Hepatic stellate cell (primary cell): Measurements from ENCODE around the gene MAN2A1.
"Not testable (repeated sequence)": the region's sequence is repeated elsewhere in the genome, so short reads cannot be mapped to it uniquely, and the experiment has no call there.

ENCODE experiments used
- DNase-seq: peaks from one replicate; pipeline ENCODE4 v3.0.0; 2011; ENCODE audit warnings: low spot score

The MAN2A1 gene

DNA sequence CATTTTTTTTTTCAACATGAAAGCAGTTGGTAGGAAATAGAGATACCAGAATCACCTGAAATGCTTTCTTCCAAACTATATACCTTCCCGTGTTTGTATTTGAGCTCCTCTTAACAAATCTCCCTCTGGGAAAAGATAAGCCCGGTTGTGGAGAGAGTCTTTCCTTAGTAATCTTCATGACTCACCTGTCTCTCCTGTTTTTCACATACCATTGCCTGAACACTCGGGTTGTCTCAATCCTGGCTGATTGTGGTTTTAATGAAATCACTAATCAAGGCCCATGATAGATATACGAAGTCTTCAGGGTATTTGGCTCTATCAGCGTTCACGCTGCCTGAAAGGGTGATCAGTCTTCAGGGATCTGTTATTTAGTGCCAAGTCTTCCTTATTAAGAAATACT is 136.7 kb downstream of the MAN2A1 start:
- no peak for DNase-seq

DNA sequence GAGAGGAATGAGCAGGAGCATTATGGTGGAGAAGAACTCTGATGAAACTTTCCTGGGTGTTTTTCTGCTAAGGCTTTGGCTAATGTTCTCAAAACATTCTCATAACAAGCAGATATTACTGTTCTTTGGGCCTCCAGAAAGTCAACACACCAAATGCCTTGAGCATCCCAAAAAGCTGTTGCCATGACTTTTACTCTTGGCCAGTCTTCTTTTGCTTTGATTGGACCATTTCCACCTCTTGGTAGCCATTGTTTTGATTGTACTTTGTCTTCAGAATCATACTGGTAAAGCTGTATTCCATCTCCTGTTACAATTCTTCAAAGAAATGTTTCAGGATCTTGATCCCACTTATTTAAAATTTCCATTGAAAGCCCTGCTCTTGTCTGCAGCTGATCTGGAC is 139.6 kb downstream of the MAN2A1 start:
- DNase-seq, result no peak

DNA sequence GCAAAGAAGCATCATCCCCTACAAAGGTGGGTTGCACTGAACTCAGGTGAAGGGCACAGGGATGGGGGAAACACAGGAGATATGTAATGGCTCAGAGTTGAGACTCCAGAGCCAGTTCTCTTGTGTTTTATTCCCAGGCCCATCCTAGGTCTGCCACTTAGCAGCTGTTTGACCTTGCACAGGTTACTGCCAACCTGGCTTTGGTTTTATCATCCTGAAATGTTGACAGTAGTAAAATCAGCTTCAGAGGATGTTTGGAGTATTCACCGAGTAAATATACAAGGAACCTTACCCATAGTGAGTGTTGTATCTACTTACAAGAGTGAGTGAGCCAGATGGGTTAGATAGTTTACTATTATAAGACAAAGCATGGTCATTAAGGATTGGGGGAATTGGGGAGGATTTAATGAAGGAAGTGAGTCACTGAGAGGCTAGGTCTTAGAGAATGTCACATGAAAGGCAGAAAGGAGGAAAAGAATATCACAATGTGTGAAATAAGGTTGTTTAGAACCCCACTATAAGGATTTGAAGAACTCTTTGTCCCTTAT is 141.3 kb downstream of the MAN2A1 start:
- no peak for DNase-seq

DNA sequence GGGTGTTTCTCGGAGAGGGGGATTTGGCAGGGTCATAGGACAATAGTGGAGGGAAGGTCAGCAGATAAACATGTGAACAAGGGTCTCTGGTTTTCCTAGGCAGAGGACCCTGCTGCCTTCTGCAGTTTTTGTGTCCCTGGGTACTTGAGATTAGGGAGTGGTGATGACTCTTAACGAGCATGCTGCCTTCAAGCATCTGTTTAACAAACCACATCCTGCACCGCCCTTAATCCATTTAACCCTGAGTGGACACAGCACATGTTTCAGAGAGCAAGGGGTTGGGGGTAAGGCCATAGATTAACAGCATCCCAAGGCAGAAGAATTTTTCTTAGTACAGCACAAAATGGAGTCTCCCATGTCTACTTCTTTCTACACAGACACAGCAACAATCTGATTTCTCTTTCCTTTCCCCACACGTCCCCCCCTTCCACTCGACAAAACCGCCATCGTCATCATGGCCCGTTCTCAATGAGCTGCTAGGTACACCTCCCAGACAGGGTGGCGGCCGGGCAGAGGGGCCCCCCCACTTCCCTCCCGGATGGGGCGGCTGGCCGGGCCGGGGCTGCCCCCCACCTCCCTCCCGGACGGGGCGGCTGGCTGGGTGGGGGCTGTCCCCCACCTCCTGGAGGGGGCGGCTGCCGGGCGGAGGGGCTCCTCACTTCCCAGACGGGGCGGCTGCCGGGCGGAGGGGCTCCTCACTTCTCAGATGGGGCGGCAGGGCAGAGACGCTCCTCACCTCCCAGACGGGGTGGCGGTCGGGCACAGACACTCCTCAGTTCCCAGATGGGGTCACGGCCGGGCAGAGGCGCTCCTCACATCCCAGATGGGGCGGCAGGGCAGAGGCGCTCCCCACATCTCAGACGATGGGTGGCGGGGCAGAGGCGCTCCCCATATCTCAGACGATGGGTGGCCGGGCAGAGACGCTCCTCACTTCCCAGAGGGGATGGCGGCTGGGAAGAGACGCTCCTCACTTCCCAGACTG is 142.8 kb downstream of the MAN2A1 start:
- DNase-seq, result not testable (repeated sequence)

DNA sequence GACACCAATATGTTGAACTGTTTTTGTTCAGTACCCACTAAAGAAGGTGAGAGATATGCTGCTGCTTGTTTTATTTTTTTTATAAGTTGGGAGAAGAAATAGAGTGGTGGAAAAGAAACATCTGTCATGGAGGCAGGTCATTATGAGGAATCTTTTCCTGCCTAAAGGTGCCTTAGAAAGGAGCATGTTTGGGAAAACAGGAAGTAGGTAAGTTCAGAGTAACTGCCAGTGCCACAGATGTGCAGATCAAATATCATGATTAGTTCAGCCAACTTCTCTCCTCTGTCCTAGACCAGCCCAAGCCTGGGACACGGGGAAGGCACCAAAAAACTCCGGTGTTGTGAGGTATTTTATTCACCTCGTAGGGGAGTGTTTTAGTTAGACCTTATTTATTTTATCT is 144.2 kb downstream of the MAN2A1 start:
- DNase-seq, result no peak

DNA sequence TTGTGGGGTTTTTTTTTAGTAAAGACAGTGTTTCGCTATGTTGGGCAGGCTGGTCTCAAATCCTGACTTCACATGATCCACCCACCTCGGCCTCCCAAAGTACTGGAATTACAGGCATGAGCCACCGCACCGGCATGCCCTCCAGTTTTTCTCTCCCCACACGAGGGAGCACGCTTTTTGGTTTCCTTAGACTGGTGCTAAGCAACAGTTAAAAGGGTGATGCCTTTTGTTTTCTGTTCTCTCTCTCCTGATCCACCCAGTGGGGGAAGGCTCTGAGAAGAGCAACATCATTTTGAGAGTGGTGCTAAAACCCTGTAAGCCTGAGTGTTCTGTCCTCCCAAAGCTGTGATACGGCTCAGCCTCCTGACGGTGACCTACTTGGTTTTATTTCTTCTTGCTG is 146.6 kb downstream of the MAN2A1 start:
- no peak for DNase-seq

DNA sequence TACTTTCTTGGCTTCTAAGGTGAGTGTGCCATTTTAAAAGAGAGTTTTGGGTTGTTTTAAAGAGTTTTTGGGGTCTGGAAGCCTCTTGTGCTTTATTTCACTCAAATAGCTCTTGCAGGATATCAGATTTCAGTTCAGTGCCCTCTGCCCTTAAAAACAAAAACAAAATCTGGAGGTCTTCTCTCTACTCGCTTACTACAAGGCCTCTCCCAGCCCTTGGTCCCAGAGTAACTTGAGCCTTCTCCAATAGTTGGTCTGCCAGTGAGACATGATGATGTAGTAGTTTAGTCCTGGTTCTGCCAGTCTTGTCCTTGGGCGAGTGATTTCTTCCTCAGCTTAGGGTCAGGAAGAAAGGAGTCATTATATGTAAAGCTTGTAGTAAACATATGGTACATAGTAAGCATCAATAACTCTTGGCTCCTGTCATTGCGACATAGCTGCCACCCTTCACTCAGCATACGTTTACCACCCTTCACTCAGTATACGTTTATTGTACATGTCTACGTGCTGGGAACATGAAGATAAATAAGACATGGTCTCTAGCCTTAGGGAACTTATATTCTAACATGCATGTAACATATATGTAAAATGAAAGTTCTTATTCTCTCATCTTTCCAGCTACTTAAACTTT is 147.6 kb downstream of the MAN2A1 start:
- no peak for DNase-seq

DNA sequence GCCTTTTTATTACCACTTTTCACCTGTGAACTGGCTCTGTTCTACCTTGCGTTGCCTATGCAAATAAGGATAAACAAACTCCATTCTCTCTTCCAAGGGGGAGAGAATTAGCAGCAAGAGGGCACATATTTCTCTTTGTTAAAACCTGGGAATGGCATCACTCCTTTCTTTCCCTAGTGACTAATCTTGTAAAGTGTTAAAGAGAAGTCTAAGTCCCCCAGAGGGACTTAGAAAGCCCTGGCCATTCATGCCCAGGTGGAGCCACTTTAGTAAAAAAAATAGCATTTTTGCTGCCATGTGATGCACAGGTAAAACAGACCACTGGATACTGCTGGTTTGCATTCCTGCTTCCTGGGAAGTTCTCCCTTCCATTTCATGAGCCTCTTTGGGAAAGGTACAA is 148.4 kb downstream of the MAN2A1 start:
- no peak for DNase-seq

DNA sequence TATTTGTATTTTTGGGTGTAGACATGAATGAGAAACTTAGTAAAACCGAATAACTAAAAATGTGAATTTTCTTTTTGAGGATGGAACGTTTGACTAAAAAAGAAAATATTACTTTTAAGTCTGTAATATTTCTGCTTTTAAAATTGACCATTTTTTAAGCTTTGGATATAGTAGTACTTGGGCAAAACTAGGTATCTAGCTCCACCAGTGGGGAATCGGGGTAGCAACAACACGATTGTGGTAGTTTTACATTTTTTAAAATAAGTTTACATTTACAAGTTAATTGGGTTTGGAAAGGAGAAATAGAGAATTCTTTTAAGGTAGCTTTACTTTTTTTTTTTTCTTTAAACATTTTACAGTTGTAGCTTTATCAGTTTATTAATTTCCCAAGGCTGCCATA is 154.4 kb downstream of the MAN2A1 start:
- no peak for DNase-seq

DNA sequence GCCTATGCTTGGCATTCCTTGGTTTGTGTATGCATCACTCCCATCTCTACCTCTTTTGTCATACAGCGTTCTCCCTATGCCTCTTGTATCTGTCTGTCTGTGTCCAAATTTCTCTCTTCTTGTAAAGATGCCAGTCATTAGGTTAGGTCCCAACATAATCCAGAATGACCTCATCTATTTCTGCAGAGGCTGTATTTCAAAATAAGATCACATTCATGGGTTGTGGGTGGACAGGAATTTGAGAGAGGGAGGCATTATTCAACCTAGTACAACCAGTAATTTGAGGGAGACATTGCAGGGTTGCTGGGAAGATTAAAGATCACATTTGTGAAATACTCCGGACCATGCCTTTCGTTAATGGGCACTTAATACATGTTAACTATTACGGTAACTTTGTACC is 155.0 kb downstream of the MAN2A1 start:
- DNase-seq, result no peak

DNA sequence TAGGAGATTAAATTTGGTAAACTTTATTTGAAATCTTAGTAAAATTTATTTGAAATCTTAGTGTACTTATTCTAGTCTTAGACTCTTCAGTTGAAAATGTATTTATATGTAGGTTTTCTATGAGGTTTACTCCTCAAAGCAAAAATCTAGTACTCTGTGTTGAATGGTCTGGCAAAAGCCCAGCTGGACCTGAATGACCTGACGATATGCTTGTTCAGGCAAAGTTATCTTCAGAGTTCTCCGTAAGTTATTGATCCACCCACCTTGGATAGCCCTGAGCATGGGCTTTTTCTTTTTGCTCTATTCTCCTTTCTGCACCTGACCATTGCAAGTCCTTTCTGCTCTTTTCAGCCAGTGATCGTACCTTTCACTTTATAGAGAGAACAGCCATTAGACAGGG is 158.4 kb downstream of the MAN2A1 start:
- DNase-seq, result no peak

DNA sequence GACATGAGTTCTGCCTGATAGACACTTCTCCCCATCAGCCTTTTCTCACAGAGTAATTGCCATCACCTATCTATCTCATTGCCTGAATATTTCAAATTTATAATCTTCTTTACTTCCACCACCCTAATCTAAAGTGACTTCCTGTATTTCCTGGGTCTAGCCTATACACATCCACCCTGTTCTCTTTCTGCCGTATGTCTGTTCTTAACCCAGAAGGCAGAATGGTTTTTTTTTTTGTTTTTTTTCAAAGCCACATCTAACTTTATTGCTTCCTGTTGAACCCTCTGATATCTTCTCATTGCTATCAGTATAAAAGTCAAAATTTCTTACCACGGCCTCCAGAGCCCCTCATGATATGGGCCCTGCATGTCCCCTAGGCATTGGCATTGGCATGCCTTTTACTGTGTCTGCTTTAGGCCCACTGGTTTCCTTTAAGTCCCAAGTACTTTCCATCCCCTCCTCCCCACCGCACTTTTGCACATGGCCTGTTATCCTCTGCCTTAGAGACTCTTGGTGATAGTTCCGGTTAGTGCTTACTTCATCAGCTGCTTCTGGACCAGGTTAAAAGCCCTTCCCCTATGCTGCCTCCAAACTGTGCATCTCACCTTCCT is 159.9 kb downstream of the MAN2A1 start:
- no peak for DNase-seq

DNA sequence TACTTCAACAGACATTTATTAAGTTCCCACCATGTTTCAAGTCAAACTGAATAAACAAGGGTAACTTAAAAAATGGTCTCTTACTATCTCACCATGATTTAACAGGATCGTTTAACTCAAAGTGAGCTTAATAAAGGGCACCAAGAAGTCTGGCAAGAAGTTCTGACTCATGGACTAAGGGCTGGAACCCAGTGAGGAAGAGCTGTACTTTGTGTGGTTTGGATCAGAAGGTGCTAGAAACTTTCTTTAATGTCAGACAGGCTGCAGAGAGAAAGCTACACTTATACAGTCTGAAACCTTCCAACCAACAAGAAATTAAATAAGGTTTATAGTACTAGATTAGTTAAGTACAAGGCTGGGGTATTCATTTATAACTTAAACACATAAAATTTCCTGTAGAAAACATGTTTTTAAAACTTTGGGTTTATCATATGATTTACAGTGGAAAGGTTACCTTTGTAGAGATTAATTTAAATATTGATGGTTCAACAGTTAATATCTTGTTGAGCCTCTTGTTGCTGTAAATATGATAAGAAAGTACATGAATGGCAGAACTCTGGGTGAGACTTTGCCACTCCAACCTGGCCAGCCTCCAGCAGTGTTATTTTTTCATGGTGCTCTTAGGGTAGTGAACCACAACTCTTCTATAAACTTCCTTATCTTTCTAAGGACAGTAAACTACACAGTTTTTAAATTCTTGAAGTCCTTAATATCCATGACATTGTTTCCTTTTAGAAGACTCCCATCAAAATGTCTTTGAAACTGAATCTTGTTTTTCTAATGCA is 162.8 kb downstream of the MAN2A1 start:
- no peak for DNase-seq

DNA sequence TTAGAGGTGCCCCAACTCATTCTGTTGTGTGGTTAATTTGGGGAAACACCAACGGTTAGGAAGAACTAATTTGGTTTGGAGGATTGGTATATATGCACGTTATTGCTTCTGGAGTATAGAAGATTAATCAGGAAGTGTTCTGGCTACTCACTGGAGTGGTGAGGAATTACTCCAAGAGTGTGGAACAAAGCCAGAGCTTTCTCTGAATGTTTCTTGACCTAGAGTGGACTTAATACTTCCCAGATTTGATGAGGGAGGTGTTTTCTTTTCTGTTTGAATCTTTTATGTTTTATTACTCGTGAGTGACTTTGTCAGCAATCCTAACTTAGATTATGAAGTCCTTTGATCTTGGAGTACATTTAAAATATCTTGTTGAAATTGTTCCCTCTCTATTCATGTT is 163.7 kb downstream of the MAN2A1 start:
- DNase-seq, result no peak

DNA sequence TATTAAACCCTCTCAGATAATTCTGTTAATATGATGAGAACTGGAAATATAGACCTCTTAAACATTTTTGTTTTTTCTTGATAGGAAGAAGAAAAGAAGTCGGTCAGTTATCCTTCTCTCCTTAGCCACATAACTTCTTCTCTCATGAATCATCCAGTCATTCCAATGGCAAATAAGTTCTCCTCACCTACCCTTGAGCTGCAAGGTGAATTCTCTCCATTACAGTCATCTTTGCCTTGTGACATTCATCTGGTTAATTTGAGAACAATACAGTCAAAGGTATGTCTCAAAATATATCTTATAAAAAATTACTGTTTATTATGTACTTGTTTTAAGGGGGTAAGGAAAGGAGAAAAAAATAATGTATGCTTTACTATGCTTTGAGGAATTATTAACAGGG is 165.3 kb downstream of the MAN2A1 start:
- DNase-seq, result no peak

DNA sequence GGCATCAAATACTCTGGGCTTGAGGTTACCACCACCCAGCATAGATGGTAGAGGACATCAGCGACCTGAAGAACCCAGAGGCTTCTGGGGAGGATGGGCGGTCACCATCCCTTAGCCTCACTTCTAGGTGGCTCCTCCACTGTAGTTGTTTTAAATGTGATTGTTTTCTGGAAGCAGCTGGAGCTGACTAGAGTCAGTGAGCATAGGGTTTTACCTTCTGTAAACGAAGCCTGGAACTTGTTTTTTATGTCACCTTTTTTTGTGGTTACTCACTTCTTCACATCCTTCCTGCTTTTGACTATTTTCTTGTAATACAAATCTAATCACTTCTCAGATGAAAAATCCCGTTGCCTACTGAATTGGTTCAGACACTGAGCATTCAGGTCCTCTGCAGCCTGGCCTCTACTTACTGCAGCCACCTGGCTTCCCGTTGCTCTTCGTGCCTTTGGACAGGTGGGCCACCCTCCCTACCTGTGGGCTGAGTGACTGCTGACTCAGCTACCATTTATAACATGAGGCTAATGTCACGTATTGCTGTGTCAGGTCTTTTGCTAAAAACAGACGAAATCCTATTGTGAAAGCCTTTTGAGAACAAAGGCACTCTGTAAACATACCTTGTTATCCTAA is 167.8 kb downstream of the MAN2A1 start:
- no peak for DNase-seq

DNA sequence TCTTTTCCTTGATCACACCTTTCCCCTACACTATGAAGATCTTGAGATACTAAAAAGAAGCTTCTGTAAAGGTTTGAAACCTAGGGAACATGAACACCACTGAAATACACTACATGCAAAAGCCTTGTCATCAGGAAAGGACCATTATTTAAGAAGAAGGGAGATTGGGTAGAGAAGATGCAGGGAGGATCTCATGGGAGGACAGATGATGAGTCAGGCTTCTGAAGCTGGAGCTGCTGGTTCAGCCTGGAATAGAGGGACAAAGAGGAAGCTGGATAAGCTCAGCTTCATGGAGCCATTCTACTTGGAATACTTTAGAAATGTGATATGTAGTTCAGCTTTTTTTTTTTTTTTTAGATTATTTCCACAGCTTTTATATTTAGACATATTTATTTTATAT is 169.8 kb downstream of the MAN2A1 start:
- no peak for DNase-seq

DNA sequence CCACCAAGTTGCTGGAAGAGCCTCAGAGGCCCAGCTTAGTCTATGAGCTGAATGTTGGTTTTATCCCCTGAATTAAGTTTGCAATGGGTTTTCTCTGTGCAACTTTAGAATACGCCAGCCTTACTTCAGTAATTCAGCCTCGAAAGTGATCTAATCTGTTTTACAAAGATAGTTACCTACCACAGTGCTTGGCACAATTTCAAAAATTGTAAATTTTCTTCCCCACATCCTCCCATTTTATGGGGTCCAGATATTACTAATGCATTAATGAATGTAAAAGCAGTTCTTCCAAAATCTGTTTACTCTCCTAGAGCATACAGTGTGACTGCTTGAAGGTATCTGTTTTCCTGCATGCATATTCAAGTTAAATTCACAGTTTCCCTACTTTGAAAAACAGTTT is 172.6 kb downstream of the MAN2A1 start:
- DNase-seq, result no peak

DNA sequence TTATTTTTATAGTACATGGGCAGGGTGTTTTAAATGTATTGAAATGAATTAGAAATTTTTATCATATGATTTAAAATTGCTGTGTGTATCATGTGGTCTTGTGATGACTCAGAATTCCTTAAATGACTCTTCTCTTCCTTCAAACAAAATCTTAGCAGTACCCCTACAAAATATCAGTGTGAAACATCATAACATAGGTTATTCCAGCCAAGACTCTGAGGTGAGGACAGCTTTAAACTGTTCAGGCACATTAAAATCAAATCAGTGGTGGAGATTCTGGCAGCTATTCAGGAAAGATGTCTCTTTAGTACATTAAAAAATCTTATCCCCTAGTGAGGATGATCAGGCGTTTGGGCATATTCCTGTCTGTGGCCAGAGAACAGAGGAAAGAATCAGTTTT is 174.0 kb downstream of the MAN2A1 start:
- no peak for DNase-seq

DNA sequence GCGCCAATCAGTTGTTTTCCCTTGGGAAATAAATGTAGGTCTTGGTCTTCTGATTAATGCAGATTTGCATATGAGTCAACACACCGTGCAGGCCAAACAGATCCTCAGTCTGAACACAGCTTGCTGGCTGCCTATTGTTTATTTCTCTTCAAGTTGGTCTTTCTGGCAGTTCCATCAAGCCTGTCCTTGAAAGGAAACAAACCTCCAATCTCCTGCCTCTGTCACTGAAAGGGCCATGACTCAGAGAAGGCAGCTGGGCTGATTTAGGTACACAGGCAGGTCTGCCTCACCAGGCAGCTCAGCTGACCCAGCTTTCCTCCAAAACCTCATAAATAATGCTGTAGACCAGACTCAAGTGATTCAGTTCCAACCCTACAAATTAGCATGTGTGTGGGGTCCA is 175.9 kb downstream of the MAN2A1 start:
- peak; percentile 29 for DNase-seq

DNA sequence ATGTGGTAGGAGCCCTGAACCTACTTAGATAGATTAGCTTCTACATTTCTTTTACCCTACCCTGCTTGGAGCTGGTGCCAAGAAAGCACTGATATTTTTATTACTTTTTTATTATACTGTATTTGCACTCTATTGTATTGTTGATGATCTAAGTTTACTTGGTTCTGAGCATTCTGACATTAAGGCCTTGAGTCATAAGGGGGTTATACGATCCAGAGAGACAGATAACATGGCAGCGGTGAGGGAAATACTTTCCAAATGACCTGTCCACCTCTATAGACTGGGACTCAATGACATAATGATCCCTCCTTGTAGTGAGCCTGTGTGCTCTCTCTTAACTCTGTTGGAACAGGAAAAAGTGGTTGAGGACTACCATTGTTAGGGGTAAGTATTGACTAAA is 176.3 kb downstream of the MAN2A1 start:
- DNase-seq, result no peak

DNA sequence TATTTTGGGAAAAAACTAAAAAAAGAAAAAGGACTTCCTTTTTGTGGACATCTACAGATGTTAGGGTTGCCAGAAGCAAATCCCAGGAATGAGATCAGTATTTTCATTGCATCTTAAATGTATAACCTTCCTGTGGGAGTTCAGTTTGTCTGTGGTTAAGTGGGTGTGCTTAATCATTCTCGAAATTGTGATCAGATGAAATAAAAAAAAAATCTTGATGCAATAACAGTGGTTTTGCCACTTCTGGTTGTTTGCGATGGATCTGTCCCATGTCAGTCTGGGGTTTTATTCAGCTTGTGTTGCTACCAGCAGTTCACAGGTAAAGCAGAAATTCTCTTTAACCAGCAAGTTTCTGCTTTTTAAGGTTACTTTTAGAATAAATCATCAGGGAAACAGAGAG is 179.0 kb downstream of the MAN2A1 start:
- DNase-seq, result no peak
